Raji (cell line): Measurements from ENCODE around the gene OR5A1.

Experiments
- POLR2A ChIP-seq: IDR thresholded peaks from 2 replicates; pipeline ENCODE4 v1.6.1; 2011; ENCODE audit warnings: low read depth, low read length, control low read depth; ENCODE audit not compliant: insufficient read depth

Gene OR5A1

GRCh38 chr11:59436169-59436568, at the start of gene OR5A1:
OR5A1 (plus strand) TSS chr11:59436469; CDS start chr11:59443169, 6,700 bp downstream.
- no peak for TF ChIP-seq POLR2A

GRCh38 chr11:59394186-59394585, 42.1 kb upstream of the OR5A1 start:
- TF ChIP-seq POLR2A = no peak

DNA sequence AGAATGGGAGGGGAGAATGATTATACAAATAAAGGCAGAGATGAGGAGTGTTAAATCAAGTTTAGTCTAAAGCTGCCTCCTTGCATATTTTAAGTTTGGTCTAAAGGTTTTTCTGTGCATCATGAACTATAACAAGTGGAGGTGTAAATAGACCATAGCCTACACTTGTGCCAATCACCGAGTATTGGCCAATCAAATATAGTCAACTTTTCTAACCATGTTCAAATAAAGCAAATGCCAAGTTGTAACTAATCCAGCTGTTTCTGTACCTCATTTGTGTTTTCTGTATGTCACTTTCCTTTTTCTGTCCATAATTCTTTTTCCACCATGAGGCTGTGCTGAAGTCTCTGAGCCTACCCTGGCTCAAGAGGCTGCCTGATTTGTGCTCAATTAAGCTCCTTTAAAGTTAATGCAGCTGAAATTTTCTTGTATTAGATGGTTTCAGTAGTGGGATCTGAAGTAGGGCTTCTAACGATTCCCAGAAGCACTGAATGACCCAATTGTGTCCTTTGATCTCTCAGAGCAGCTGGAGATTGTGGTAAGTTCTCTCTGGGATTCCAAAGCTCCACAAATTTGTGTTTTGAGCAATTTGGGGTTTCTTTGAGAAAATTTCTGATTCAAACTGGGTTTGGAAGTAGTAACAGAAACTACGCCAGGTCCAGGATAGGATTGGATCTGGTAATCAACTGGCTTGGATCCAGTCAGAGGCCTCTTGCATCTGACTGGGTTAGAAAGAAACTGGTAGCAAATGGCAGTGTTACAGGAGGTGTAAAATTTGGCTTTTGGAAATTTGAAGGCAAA, 35.6 kb upstream of the OR5A1 start:
- no peak for TF ChIP-seq POLR2A

- no peak for TF ChIP-seq POLR2A
Observed at GRCh38 chr11:59401262-59401552, 35.1 kb upstream of the OR5A1 start.

GRCh38 chr11:59403546-59403945, 32.7 kb upstream of the OR5A1 start:
- no peak for TF ChIP-seq POLR2A

- TF ChIP-seq POLR2A = no peak
Observed at GRCh38 chr11:59413646-59414045, 22.6 kb upstream of the OR5A1 start.

GRCh38 chr11:59415111-59415510, 21.2 kb upstream of the OR5A1 start:
- TF ChIP-seq POLR2A = no peak

DNA sequence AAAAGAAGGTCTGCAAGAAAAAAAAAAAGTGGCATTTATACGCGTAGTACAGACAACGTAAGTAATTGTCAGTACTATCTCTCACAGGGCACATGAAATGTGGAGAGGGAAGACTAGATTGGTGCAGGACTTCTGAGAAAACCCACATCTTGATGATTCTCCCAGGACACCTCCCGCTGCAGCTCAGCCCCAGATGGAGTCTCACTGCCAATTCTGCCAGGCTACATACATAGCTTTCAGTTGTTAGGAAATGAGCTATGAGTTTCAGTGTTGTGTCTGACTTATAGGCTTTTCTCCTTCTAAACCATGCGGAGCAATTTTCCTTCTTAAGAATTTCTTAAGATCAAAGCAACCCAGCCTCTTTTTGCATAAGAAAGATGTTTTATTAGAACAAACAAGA, 19.7 kb upstream of the OR5A1 start:
- TF ChIP-seq POLR2A = no peak

GRCh38 chr11:59417023-59417422, 19.2 kb upstream of the OR5A1 start:
- TF ChIP-seq POLR2A = no peak

DNA sequence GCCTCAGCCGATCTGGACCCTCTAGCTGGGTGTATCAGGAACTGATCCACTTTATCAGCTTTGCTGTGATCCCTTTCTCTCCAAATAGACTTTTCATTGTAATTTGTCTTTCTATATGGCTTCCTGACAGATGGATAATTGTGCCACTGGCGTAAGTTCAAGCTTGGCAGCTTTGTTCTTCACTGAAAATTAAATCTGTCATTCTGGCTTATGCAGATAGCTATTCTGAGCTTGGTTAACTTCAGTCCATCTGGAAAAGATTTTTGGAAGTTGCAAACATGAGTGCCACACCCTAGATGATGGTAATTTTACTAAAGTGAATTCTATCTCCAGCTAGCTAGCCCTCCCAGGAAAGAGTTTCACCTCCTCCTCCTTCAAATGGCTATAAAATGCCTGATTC, 18.1 kb upstream of the OR5A1 start:
- TF ChIP-seq POLR2A = no peak

DNA sequence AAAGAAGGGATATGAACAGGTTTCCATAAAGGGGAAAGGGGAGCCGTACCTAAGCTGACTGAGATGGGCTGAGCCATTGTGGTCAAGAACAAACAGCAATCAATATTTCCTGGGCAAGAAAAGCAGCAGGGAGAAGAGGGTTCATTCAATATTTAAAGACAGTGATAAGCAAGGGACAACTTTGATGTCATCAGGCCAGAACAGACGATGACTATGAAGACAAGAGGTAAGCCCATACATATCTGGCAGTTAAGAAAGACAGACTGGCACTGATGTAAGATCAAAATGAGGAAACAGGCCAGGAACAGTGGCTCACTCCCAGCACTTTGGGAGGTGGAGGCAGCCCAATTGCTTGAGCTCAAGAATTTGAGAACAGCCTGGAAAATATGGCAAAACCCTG, 12.4 kb upstream of the OR5A1 start:
- TF ChIP-seq POLR2A = no peak

GRCh38 chr11:59425131-59425530, 11.1 kb upstream of the OR5A1 start:
- TF ChIP-seq POLR2A = no peak

DNA sequence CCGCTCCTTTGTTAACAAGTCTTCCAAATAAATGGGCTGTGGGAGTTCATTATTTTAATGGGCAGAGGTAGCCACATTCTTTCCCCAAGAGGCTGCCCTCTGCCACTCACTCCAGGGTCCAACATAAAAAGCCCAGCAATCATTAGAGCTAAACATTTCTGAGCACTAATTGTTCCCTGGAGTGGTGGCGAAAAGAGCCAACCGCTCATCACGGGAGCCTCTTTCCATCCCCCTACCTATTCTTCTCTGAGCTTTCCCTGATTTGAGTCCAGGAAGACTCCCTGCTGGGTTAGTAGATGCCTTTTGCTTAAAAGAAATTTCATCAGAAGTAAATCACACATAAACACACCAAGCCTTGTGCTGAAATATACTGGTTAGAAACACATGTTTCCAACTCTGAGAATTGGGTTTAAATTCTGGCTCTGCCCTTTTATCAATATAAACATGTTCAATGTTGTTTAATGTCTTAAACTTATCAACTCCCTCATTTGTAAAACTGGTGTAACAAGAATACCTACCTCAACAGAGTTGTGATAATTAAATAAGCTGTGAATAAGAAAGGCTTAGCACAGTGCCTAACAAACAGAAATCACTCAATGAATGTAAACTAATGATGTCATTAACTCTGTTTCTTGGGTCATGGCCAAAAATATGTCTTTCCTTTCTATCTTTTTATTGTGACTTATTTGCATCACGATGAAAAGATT, 9.8 kb upstream of the OR5A1 start, which contains the start of gene OR5A2:
TSS of gene OR5A2 (minus strand) at position 53 of the 707 bp plus-strand sequence. CDS start 3,460 bp downstream, outside the sequence.
- TF ChIP-seq POLR2A = no peak

DNA sequence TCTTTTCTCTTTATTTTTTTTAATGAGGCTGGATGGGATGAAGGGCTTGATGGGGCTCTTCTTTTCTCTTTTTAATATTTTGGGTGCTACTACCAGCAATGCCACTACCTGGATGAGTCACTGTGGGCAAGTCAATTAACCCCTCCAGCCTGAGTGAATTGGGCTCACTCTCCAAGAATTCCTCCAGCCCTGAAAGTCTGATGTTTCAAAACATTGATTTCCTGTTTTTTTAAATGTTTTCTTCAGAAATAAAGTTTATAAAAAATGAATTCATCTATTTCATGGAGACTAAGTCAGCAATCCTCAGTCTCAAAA, 9.2 kb upstream of the OR5A1 start:
- no peak for TF ChIP-seq POLR2A

- no peak for TF ChIP-seq POLR2A
Observed at GRCh38 chr11:59429924-59430516, 6.2 kb upstream of the OR5A1 start.

GRCh38 chr11:59437770-59438169, 1.5 kb downstream of the OR5A1 start:
- TF ChIP-seq POLR2A = no peak
